Keratinocyte (primary cell): ENCODE results near the gene ANKS6. TPM values are rescaled to one million over a fixed set of nuclear protein-coding genes. Genes with fewer than 3 reads are reported as not detected.

Experiments used
- DNase-seq: peaks from one replicate; pipeline ENCODE4 v3.0.0-alpha.2; 2011; ENCODE audit warnings: low read depth, missing footprints, low spot score
- FAIRE-seq: peaks from 2 replicates; lab custom pipeline; 2011; peaks lifted over from hg19 to GRCh38; lab: Jason Lieb, UNC
- H2AFZ ChIP-seq: 2 replicates; pipeline ENCODE4 v1.6.0; 2012; ENCODE audit warnings: low read length, control low read depth, inconsistent platforms; ENCODE audit not compliant: control insufficient read depth
- H3K27ac ChIP-seq: 2 replicates; pipeline ENCODE4 v1.5.1; 2011; ENCODE audit warnings: low read length; ENCODE audit not compliant: control insufficient read depth, insufficient read depth
- H3K27me3 ChIP-seq: 3 replicates; pipeline ENCODE4 v1.6.0; 2011; ENCODE audit warnings: low read length; ENCODE audit not compliant: control insufficient read depth, insufficient read depth; ENCODE audit errors: extremely low read depth
- H3K36me3 ChIP-seq, 2 experiments: 2 replicates in 1 of 2; 3 replicates in 1 of 2; pipeline ENCODE4 v1.5.1; 2011; ENCODE audit warnings: low read length in 2 of 2, mild to moderate bottlenecking in 1 of 2; ENCODE audit not compliant: control insufficient read depth in 2 of 2, insufficient read depth in 2 of 2; ENCODE audit errors: extremely low read depth in 1 of 2
- H3K4me1 ChIP-seq: 3 replicates; pipeline ENCODE4 v1.5.1; 2011; ENCODE audit warnings: low read length; ENCODE audit not compliant: control insufficient read depth, insufficient read depth; ENCODE audit errors: extremely low read depth
- H3K4me2 ChIP-seq: 3 replicates; pipeline ENCODE4 v1.6.0; 2011; ENCODE audit warnings: low read depth, low read length; ENCODE audit not compliant: control insufficient read depth, insufficient read depth; ENCODE audit errors: extremely low read depth
- H3K4me3 ChIP-seq, 3 experiments: fragments of 200-600 bp in 1 of 3; sonication (generic) in 1 of 3; 2 replicates in 2 of 3; 3 replicates in 1 of 3; pipeline ENCODE4 v1.5.1; 2011 to 2016; ENCODE audit warnings: low read length in 3 of 3, mild to moderate bottlenecking in 3 of 3, control low read depth in 2 of 3, inconsistent platforms in 1 of 3, low read depth in 1 of 3, mixed read lengths in 1 of 3, mixed run types in 1 of 3, moderate library complexity in 1 of 3; ENCODE audit not compliant: control insufficient read depth in 2 of 3, insufficient read depth in 2 of 3; ENCODE audit errors: extremely low read depth in 1 of 3
- H3K79me2 ChIP-seq: 2 replicates; pipeline ENCODE4 v1.6.0; 2012; ENCODE audit warnings: low read length; ENCODE audit not compliant: control insufficient read depth, insufficient read depth
- H3K9ac ChIP-seq: 3 replicates; pipeline ENCODE4 v1.6.0; 2011; ENCODE audit warnings: low read length; ENCODE audit not compliant: control insufficient read depth, insufficient read depth; ENCODE audit errors: extremely low read depth
- H3K9me1 ChIP-seq: 3 replicates; pipeline ENCODE4 v1.6.0; 2011; ENCODE audit warnings: low read length; ENCODE audit not compliant: control insufficient read depth, insufficient read depth; ENCODE audit errors: extremely low read depth
- H3K9me3 ChIP-seq: 2 replicates; pipeline ENCODE4 v1.5.1; 2012; ENCODE audit warnings: low read depth, low read length; ENCODE audit not compliant: control insufficient read depth
- H4K20me1 ChIP-seq: 3 replicates; pipeline ENCODE4 v1.6.0; 2011; ENCODE audit warnings: low read length; ENCODE audit not compliant: control insufficient read depth, insufficient read depth; ENCODE audit errors: extremely low read depth
- CTCF ChIP-seq, 3 experiments: IDR thresholded peaks in 1 of 3; conservative IDR thresholded peaks in 1 of 3; optimal IDR thresholded peaks in 1 of 3; 2 replicates in 2 of 3; 3 replicates in 1 of 3; pipeline versions ENCODE3 to v1.5.1; 2011; ENCODE audit warnings: low read length in 3 of 3, mild to moderate bottlenecking in 3 of 3, moderate library complexity in 2 of 3, control low read depth in 1 of 3, inconsistent platforms in 1 of 3; ENCODE audit not compliant: insufficient read depth in 2 of 3; ENCODE audit errors: extremely low read depth in 1 of 3
- EZH2 ChIP-seq: IDR thresholded peaks from one replicate; pipeline ENCODE4 v1.6.1; 2012; ENCODE audit warnings: inconsistent platforms, mild to moderate bottlenecking, low read length, moderate library complexity
- dilution Hi-C: fragments of 300-500 bp; cut with MboI; formaldehyde crosslinking; loops from one replicate; pipeline ENCODE4 v1.7.0; 2020; ENCODE audit warnings: low sequenced_read_pairs; ENCODE audit not compliant: extremely low pct_ligation_motif_present
- polyA plus RNA-seq, 5 experiments: library from polyadenylated mRNA; depleted of rRNA in 3 of 5; stranded (reverse) in 3 of 5; stranded (forward) in 1 of 5; unstranded in 1 of 5; fragments of >200 nt; gene quantifications; 1 replicate in 1 of 5; 2 replicates in 3 of 5; 3 replicates in 1 of 5; pipeline versions ENCODE4 v1.2.1 to v1.2.3, GENCODE V29; 2011 to 2012; ENCODE audit warnings: missing spikeins in 2 of 5, low read depth in 1 of 5, low replicate concordance in 1 of 5

ANKS6 gene
- polyA plus RNA-seq, 1 donor (not counting 4 experiments of a cell fraction or from before 2014, with no cell fraction given) = 13.5 TPM

- Histone ChIP-seq H4K20me1 (no peaks in the 10 kb centered on the region), H3K4me2 (no peak overlapping the region), H3K36me3 (peaks cover 0 to 7% of the 10 kb centered on the region in 2 experiments), H3K4me3 (no peak overlapping the region), H2AFZ (no peak overlapping the region), H3K9ac (no peak overlapping the region), H3K27me3 (no peaks in the 10 kb centered on the region), H3K9me3 (no peaks in the 10 kb centered on the region), H3K9me1 (peaks cover 2% of the 10 kb centered on the region), H3K27ac (no peak overlapping the region), H3K79me2 (no peaks in the 10 kb centered on the region), H3K4me1 (peaks cover 10% of the 10 kb centered on the region)
- no peak for FAIRE-seq
- dilution Hi-C loops = no loop called here
- TF ChIP-seq EZH2 (no peak), CTCF (optimal IDR thresholded peaks at IDR 0.05 in 1 of 3, IDR thresholded peaks at IDR 0.05 in 1 of 3, conservative IDR thresholded peaks at IDR 0.05 in 1 of 3; ENCODE audit: extremely low read depth in 1 of 3, insufficient read depth in 2 of 3, low read length in 3 of 3) (no peak)
- DNase-seq = no peak
Measured at GRCh38 chr9:98763986-98764745, 32.2 kb downstream of the ANKS6 start.

GRCh38 chr9:98760231-98760630, 36.1 kb downstream of the ANKS6 start:
- no peak for DNase-seq
- no peak for TF ChIP-seq CTCF (optimal IDR thresholded peaks at IDR 0.05 in 1 of 3, IDR thresholded peaks at IDR 0.05 in 1 of 3, conservative IDR thresholded peaks at IDR 0.05 in 1 of 3; ENCODE audit: extremely low read depth in 1 of 3, insufficient read depth in 2 of 3, low read length in 3 of 3)
- no peak for TF ChIP-seq EZH2
- H3K4me3 ChIP-seq = no peak overlapping the region
- no peak overlapping the region for H3K4me2 ChIP-seq
- peaks cover under 1% of the 10 kb centered on the region for H3K9me1 ChIP-seq
- H3K9ac ChIP-seq = no peak overlapping the region
- H3K79me2 ChIP-seq = no peaks in the 10 kb centered on the region
- H3K36me3 ChIP-seq = peaks cover 0 to 1% of the 10 kb centered on the region in 2 experiments
- no peak overlapping the region for H2AFZ ChIP-seq
- H3K9me3 ChIP-seq = no peaks in the 10 kb centered on the region
- H4K20me1 ChIP-seq = no peaks in the 10 kb centered on the region
- peaks cover 7% of the 10 kb centered on the region for H3K4me1 ChIP-seq
- H3K27me3 ChIP-seq = no peaks in the 10 kb centered on the region
- no peak overlapping the region for H3K27ac ChIP-seq
- dilution Hi-C loops = no loop called here
- FAIRE-seq = no peak
